Ascending aorta (tissue), 2 donors: ENCODE measurements around the gene ACP1. TPM values are rescaled to one million over a fixed set of nuclear protein-coding genes. Genes with fewer than 3 reads are reported as not detected.

Experiments
- DNase-seq, 2 donors: peaks; one replicate each; pipeline ENCODE4 v3.0.0-alpha.2; 2019; ENCODE audit warnings: low spot score in 2 of 2
- H3K27ac ChIP-seq, 2 donors: fragments of 200-600 bp; sonication (generic); one replicate each; pipeline ENCODE4 v1.5.1; 2016 to 2017; ENCODE audit warnings: mild to moderate bottlenecking in 1 of 2
- H3K27me3 ChIP-seq: fragments of 200-600 bp; sonication (generic); one replicate; pipeline ENCODE4 v1.5.1; 2017
- H3K36me3 ChIP-seq, 2 donors: fragments of 200-600 bp; sonication (generic); one replicate each; pipeline ENCODE4 v1.5.1; 2016
- H3K4me1 ChIP-seq, 2 donors: fragments of 200-600 bp; sonication (generic); one replicate each; pipeline ENCODE4 v1.5.1; 2016 to 2017; ENCODE audit warnings: mild to moderate bottlenecking in 1 of 2
- H3K4me3 ChIP-seq, 2 donors: fragments of 200-600 bp; sonication (generic); one replicate each; pipeline ENCODE4 v1.5.1; 2016 to 2017; ENCODE audit warnings: mild to moderate bottlenecking in 1 of 2
- H3K9me3 ChIP-seq, 2 donors: fragments of 200-600 bp; sonication (generic); one replicate each; pipeline ENCODE4 v1.5.1; 2016
- intact Hi-C: fragments of 100-400 bp; cut with DNase I; formaldehyde crosslinking; loops from one replicate; pipeline ENCODE4 v1.15.1; 2023
- total RNA-seq: library from RNA; depleted of rRNA; stranded (reverse); fragments of >200 nt; gene quantifications from one replicate; pipeline ENCODE4 v1.1.0, GENCODE V29; 2016
- TF ChIP-seq, protein P1 (sequence below), 3 experiments: fragments of 200-600 bp in 2 of 3; fragments of 450-650 bp in 1 of 3; sonication (generic) in 2 of 3; IDR thresholded peaks; one replicate each; pipeline ENCODE4 v1.5.1; 2016 to 2019; ENCODE audit warnings: antibody characterized with exemption in 3 of 3, mild to moderate bottlenecking in 1 of 3, moderate library complexity in 1 of 3

Gene ACP1
- total RNA-seq, 1 donor from 2014 or later, result 30.8 TPM

- peaks cover 23 to 51% of the 10 kb centered on the region in 2 donors for H3K36me3 ChIP-seq
Measured at GRCh38 chr2:228518-229278, 36.0 kb upstream of the ACP1 start.

DNA sequence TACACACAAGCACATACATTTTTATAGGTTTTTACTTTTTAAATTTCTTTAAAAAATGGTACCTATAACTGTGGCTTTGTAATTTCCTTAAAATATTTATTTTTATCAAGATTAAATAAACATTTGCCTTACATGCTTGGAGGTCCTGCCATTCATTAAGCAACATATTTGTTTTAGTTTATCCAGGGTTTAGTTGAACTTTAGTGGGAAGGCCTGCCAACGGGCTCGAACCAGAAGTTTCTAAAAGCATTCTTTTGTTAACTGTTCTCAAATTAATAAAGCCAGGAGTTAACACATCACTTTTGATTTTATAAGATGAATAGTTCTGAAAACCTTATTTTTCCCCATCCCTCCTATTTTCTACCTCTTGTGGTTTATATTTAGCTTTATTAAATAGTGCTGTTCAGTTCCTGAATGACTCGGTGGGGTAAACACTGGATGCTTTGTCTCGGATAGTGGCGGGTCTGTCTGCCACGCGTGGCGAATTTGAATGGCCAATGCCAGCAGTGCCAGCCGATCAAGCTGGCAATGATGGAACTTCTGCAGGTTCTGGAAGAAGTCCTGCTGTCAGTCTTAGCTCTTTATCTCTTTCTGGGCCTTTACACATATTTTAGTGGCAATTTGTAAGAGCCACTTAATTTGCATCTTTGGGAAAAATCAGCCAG, 33.1 kb upstream of the ACP1 start:
- no peak for DNase-seq
- no peaks in the 10 kb centered on the region for H3K27me3 ChIP-seq
- H3K4me1 ChIP-seq, result no peaks in the 10 kb centered on the region
- H3K27ac ChIP-seq, result no peak overlapping the region
- H3K4me3 ChIP-seq, result no peak overlapping the region
- intact Hi-C loops, result no loop called here
- H3K9me3 ChIP-seq, result no peaks in the 10 kb centered on the region
- TF ChIP-seq, protein P1, sequence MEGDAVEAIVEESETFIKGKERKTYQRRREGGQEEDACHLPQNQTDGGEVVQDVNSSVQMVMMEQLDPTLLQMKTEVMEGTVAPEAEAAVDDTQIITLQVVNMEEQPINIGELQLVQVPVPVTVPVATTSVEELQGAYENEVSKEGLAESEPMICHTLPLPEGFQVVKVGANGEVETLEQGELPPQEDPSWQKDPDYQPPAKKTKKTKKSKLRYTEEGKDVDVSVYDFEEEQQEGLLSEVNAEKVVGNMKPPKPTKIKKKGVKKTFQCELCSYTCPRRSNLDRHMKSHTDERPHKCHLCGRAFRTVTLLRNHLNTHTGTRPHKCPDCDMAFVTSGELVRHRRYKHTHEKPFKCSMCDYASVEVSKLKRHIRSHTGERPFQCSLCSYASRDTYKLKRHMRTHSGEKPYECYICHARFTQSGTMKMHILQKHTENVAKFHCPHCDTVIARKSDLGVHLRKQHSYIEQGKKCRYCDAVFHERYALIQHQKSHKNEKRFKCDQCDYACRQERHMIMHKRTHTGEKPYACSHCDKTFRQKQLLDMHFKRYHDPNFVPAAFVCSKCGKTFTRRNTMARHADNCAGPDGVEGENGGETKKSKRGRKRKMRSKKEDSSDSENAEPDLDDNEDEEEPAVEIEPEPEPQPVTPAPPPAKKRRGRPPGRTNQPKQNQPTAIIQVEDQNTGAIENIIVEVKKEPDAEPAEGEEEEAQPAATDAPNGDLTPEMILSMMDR (IDR thresholded peaks at IDR 0.05), result no peak
- peaks cover 9 to 30% of the 10 kb centered on the region in 2 donors for H3K36me3 ChIP-seq

More at GRCh38 chr2:228518-229278, 36.0 kb upstream of the ACP1 start:
- Histone ChIP-seq H3K27ac (no peak overlapping the region), H3K9me3 (no peaks in the 10 kb centered on the region), H3K27me3 (no peaks in the 10 kb centered on the region), H3K4me1 (no peaks in the 10 kb centered on the region), H3K4me3 (no peak overlapping the region)
- intact Hi-C loops, result no loop called here
- DNase-seq, result no peak
- TF ChIP-seq, protein P1 (IDR thresholded peaks at IDR 0.05), result no peak

- DNase-seq, result no peak
- intact Hi-C loops, result no loop called here
- TF ChIP-seq, protein P1 (IDR thresholded peaks at IDR 0.05), result no peak
Measured at GRCh38 chr2:233030-233429, 31.7 kb upstream of the ACP1 start.

GRCh38 chr2:234421-234820, 30.3 kb upstream of the ACP1 start:
- no peaks in the 10 kb centered on the region for H3K9me3 ChIP-seq
- DNase-seq, result no peak
- TF ChIP-seq, protein P1 (IDR thresholded peaks at IDR 0.05), result no peak
- no peak overlapping the region for H3K27ac ChIP-seq
- no peaks in the 10 kb centered on the region for H3K4me1 ChIP-seq
- intact Hi-C loops, result no loop called here
- no peak overlapping the region for H3K4me3 ChIP-seq
- H3K36me3 ChIP-seq, result peaks cover 5 to 14% of the 10 kb centered on the region in 2 donors
- H3K27me3 ChIP-seq, result no peaks in the 10 kb centered on the region

More at GRCh38 chr2:233030-233429, 31.7 kb upstream of the ACP1 start:
- Histone ChIP-seq H3K4me1 (no peaks in the 10 kb centered on the region), H3K36me3 (peaks cover 8 to 17% of the 10 kb centered on the region in 2 donors), H3K27me3 (no peaks in the 10 kb centered on the region), H3K27ac (no peak overlapping the region), H3K4me3 (no peak overlapping the region), H3K9me3 (no peaks in the 10 kb centered on the region)

DNA sequence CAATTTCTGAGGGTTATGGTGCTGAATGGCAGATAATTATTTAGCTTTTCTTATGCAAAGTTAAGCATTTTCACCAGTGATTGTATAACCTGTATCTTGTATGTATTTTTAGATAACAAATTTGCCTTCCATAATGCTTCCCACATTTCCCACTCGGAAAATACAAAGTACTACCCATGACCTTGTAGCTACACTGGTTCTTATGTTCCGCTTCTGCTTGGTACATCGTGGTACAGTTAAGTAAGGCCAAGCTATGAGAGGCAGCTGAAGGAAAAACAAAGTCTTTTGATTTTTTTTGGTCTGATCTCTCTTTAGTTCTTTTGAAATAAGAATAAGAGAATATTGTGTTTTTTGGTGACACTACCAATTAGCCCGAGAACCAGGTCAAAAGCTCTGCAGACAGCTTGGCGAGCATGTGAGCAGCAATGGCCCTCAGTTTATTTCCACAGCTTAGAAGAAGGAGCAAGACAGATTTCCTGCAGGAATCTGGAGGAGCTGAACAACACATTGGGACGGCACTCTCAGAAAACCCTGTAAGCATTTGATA, 27.7 kb upstream of the ACP1 start:
- DNase-seq, result no peak
- Histone ChIP-seq H3K36me3 (peaks cover 0 to 7% of the 10 kb centered on the region in 2 donors), H3K4me3 (no peak overlapping the region), H3K4me1 (no peaks in the 10 kb centered on the region), H3K27me3 (no peaks in the 10 kb centered on the region), H3K9me3 (no peaks in the 10 kb centered on the region), H3K27ac (no peak overlapping the region)
- TF ChIP-seq, protein P1 (IDR thresholded peaks at IDR 0.05), result no peak
- intact Hi-C loops, result no loop called here
